HepG2 (cell line): Measurements from ENCODE around the gene VWA1. TPM values are rescaled to one million over a fixed set of nuclear protein-coding genes. Genes with fewer than 3 reads are reported as not detected.

Experiments used
- BORCS8-MEF2B ChIP-seq: sonication (generic); formaldehyde crosslinking; IDR thresholded peaks from 2 replicates; pipeline ENCODE4 v1.8.0; 2022; ENCODE audit warnings: mild to moderate bottlenecking, missing genetic modification reagents
- CBFB ChIP-seq: sonication (generic); formaldehyde crosslinking; IDR thresholded peaks from 2 replicates; pipeline ENCODE4 v1.4.0; 2020; ENCODE audit warnings: missing genetic modification reagents
- CBX1 ChIP-seq: IDR thresholded peaks from one replicate; pipeline ENCODE4 v1.6.1; 2016; ENCODE audit warnings: antibody characterized with exemption, low read depth
- CEBPB ChIP-seq: IDR thresholded peaks from 2 replicates; pipeline ENCODE4 v1.6.1; 2011; ENCODE audit warnings: low read depth, low read length, improper control_type of control experiment, borderline replicate concordance
- CEBPG ChIP-seq: IDR thresholded peaks from 2 replicates; pipeline ENCODE4 v1.6.1; 2016
- CHCHD3 ChIP-seq: sonication (generic); formaldehyde crosslinking; IDR thresholded peaks from 2 replicates; pipeline ENCODE4 v1.8.0; 2022; ENCODE audit warnings: mild to moderate bottlenecking, missing genetic modification reagents, moderate library complexity
- DR1 ChIP-seq: sonication (generic); formaldehyde crosslinking; IDR thresholded peaks from 2 replicates; pipeline ENCODE4 v1.8.0; 2021; ENCODE audit warnings: mild to moderate bottlenecking, missing genetic modification reagents, inconsistent platforms
- ISL2 ChIP-seq: sonication (generic); formaldehyde crosslinking; IDR thresholded peaks from 2 replicates; pipeline ENCODE4 v1.5.0; 2020; ENCODE audit warnings: missing genetic modification reagents
- KDM2A ChIP-seq: sonication (generic); formaldehyde crosslinking; IDR thresholded peaks from 2 replicates; pipeline ENCODE4 v1.4.0; 2020; ENCODE audit warnings: low read depth, missing genetic modification reagents, borderline replicate concordance
- NFE2L2 ChIP-seq: fragments of 150-350 bp; IDR thresholded peaks from 2 replicates; pipeline ENCODE4 v1.6.1; 2014; ENCODE audit warnings: low read length
- NONO ChIP-seq, 2 experiments: fragments of 450-650 bp in 1 of 2; sonication (generic) in 1 of 2; formaldehyde crosslinking in 1 of 2; IDR thresholded peaks in 1 of 2; conservative IDR thresholded peaks in 1 of 2; 2 replicates each; pipeline versions ENCODE4 v1.6.1 to v1.8.0; 2017 to 2022; ENCODE audit warnings: mild to moderate bottlenecking in 1 of 2, missing genetic modification reagents in 1 of 2, moderate library complexity in 1 of 2
- POLR2AphosphoS5 ChIP-seq: IDR thresholded peaks from 2 replicates; pipeline ENCODE4 v1.6.1; 2012; ENCODE audit warnings: low read depth, low read length
- PTBP1 ChIP-seq: fragments of 200-400 bp; formaldehyde crosslinking; IDR thresholded peaks from 2 replicates; pipeline ENCODE4 v1.6.1; 2018; ENCODE audit warnings: low read length, low read depth; ENCODE audit not compliant: poor library complexity, severe bottlenecking
- RBM22 ChIP-seq: fragments of 200-400 bp; formaldehyde crosslinking; optimal IDR thresholded peaks from 2 replicates; pipeline ENCODE3; 2017; ENCODE audit warnings: mild to moderate bottlenecking, low read length, moderate library complexity
- REPIN1 ChIP-seq: sonication (generic); formaldehyde crosslinking; IDR thresholded peaks from 2 replicates; pipeline ENCODE4 v1.8.0; 2022; ENCODE audit warnings: missing genetic modification reagents, low read depth, mild to moderate bottlenecking, borderline replicate concordance
- ZBTB21 ChIP-seq: sonication (generic); formaldehyde crosslinking; IDR thresholded peaks from 2 replicates; pipeline ENCODE4 v1.4.0; 2020; ENCODE audit warnings: missing genetic modification reagents
- ZFX ChIP-seq: sonication (generic); formaldehyde crosslinking; IDR thresholded peaks from 2 replicates; pipeline ENCODE4 v1.4.0; 2020; ENCODE audit warnings: mild to moderate bottlenecking, low read depth, missing genetic modification reagents, moderate library complexity
- ZNF230 ChIP-seq: sonication (generic); formaldehyde crosslinking; IDR thresholded peaks from 2 replicates; pipeline ENCODE4 v1.4.0; 2020; ENCODE audit warnings: mild to moderate bottlenecking, missing genetic modification reagents
- ZNF460 ChIP-seq: sonication (generic); formaldehyde crosslinking; IDR thresholded peaks from 2 replicates; pipeline ENCODE4 v1.5.1; 2020; ENCODE audit warnings: missing genetic modification reagents, mild to moderate bottlenecking, borderline replicate concordance
- ZNF674 ChIP-seq: sonication (generic); formaldehyde crosslinking; IDR thresholded peaks from 2 replicates; pipeline ENCODE4 v1.5.0; 2020; ENCODE audit warnings: low read depth, mild to moderate bottlenecking, missing genetic modification reagents
- ZNF878 ChIP-seq: sonication (generic); formaldehyde crosslinking; IDR thresholded peaks from 2 replicates; pipeline ENCODE4 v1.8.1; 2023; ENCODE audit warnings: mild to moderate bottlenecking, missing genetic modification reagents, moderate library complexity
- polyA plus RNA-seq, 8 experiments: library from polyadenylated mRNA; depleted of rRNA in 3 of 8; stranded (reverse) in 7 of 8; unstranded in 1 of 8; fragments of >200 nt; fragmentation: Illumina TruSeq in 4 of 8; extraction: Trizol in 4 of 8; gene quantifications; 2 replicates each; pipeline versions ENCODE4 v1.2.1 to v1.2.3, GENCODE V29; 2011 to 2016; ENCODE audit warnings: low read depth in 4 of 8, missing spikeins in 1 of 8, mixed read lengths in 1 of 8; ENCODE audit not compliant: insufficient read depth in 1 of 8
- total RNA-seq, 5 experiments: library from RNA; depleted of rRNA; stranded (reverse); fragments of >200 nt; fragmentation: Illumina TruSeq; extraction: Trizol; gene quantifications; 2 replicates each; pipeline ENCODE4 v1.2.3, GENCODE V29; 2016; ENCODE audit warnings: low read depth in 1 of 5
- TF ChIP-seq, protein P1 (sequence below): sonication (generic); formaldehyde crosslinking; IDR thresholded peaks from 2 replicates; pipeline ENCODE4 v1.5.0; 2020; ENCODE audit warnings: missing genetic modification reagents
- TF ChIP-seq, protein P2 (sequence below): sonication (generic); formaldehyde crosslinking; IDR thresholded peaks from 2 replicates; pipeline ENCODE4 v1.5.0; 2020; ENCODE audit warnings: mild to moderate bottlenecking, missing genetic modification reagents
- TF ChIP-seq, protein P3 (sequence below): sonication (generic); formaldehyde crosslinking; IDR thresholded peaks from 2 replicates; pipeline ENCODE4 v1.5.1; 2020; ENCODE audit warnings: missing genetic modification reagents, mild to moderate bottlenecking, borderline replicate concordance

VWA1 gene
- total and polyA plus RNA-seq, 2 of the 13 experiments (the other 11 are each of a cell fraction or from before 2014, with no cell fraction given) = 40.9 to 57.5 TPM

DNA sequence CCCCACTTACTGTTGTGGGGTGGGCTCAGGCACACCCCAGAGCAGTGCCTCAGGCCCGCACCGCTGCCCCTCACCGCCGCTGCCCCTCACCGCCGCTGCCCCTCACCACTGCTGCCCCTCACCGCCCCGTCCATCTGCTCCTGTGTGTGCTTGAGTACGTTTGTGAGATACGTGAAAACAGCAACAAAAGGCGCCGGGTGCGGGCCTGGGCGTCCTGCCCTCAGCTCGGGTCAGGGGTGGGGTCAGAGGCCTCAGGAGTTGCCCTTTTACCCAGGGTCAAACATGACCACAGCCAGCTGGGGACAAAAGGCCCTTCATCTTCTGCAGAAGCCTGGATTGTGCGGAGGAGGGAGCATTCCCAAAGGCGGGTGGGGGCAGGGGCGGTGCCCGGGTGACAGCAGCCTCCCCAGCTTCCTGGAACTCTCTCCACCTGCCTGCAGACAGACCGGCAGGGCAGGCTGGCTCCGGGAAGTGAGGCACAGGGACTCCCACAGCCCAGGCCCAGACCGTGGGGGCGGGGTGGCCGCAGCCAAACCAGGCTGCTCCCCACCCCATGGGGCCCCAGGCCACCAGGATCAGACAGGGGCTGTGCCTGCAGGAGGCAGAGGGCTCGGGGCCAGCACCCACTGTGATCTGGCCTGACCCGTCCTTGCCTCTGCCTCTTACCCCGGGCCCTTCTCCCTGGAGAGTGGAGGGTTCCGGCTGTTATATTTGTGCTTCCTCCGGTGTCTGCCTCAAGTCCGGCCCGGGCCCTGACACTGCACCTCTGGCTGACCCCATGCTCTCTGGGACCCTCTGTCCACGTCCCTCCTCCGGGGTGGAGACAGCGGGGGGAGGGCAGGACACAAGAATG is 2.3 kb upstream of the VWA1 start (continued):
- no peak for TF ChIP-seq CEBPB
- TF ChIP-seq ZNF230 (CRISPR knock-in tag) = no peak; the same call in 1 of the 2 replicates
- TF ChIP-seq CHCHD3 (CRISPR knock-in tag) = no peak
- TF ChIP-seq ISL2 (CRISPR knock-in tag) = peak; percentile 81
- TF ChIP-seq DR1 (CRISPR knock-in tag) = no peak; the same call in 1 of the 2 replicates
- no peak for TF ChIP-seq ZBTB21 (CRISPR knock-in tag)
- TF ChIP-seq RBM22 = no peak
- 0 out of 2 replicates have a peak, but pooled peaks have one; percentile 33 for TF ChIP-seq ZNF674 (CRISPR knock-in tag)
- TF ChIP-seq KDM2A (CRISPR knock-in tag) = peak; percentile 66; the same call in 1 of the 2 replicates
- TF ChIP-seq, protein P1, sequence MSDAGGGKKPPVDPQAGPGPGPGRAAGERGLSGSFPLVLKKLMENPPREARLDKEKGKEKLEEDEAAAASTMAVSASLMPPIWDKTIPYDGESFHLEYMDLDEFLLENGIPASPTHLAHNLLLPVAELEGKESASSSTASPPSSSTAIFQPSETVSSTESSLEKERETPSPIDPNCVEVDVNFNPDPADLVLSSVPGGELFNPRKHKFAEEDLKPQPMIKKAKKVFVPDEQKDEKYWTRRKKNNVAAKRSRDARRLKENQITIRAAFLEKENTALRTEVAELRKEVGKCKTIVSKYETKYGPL (CRISPR knock-in tag) = no peak
- TF ChIP-seq POLR2AphosphoS5 = peak; percentile 44; the same call in 1 of the 2 replicates
- TF ChIP-seq, protein P2, sequence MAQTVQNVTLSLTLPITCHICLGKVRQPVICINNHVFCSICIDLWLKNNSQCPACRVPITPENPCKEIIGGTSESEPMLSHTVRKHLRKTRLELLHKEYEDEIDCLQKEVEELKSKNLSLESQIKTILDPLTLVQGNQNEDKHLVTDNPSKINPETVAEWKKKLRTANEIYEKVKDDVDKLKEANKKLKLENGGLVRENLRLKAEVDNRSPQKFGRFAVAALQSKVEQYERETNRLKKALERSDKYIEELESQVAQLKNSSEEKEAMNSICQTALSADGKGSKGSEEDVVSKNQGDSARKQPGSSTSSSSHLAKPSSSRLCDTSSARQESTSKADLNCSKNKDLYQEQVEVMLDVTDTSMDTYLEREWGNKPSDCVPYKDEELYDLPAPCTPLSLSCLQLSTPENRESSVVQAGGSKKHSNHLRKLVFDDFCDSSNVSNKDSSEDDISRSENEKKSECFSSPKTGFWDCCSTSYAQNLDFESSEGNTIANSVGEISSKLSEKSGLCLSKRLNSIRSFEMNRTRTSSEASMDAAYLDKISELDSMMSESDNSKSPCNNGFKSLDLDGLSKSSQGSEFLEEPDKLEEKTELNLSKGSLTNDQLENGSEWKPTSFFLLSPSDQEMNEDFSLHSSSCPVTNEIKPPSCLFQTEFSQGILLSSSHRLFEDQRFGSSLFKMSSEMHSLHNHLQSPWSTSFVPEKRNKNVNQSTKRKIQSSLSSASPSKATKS (CRISPR knock-in tag) = no peak; the same call in 1 of the 2 replicates
- peak; percentile 87 for TF ChIP-seq ZFX (CRISPR knock-in tag)
- peak; percentile 88; the same call in 1 of the 2 replicates for TF ChIP-seq CBFB (CRISPR knock-in tag)
- TF ChIP-seq CBX1 = no peak
- no peak for TF ChIP-seq ZNF878 (CRISPR knock-in tag)
- no peak for TF ChIP-seq BORCS8-MEF2B (CRISPR knock-in tag)
- TF ChIP-seq, protein P3, sequence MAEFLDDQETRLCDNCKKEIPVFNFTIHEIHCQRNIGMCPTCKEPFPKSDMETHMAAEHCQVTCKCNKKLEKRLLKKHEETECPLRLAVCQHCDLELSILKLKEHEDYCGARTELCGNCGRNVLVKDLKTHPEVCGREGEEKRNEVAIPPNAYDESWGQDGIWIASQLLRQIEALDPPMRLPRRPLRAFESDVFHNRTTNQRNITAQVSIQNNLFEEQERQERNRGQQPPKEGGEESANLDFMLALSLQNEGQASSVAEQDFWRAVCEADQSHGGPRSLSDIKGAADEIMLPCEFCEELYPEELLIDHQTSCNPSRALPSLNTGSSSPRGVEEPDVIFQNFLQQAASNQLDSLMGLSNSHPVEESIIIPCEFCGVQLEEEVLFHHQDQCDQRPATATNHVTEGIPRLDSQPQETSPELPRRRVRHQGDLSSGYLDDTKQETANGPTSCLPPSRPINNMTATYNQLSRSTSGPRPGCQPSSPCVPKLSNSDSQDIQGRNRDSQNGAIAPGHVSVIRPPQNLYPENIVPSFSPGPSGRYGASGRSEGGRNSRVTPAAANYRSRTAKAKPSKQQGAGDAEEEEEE = no peak
- TF ChIP-seq PTBP1 = peak; percentile 20
- no peak for TF ChIP-seq NONO (IDR thresholded peaks at IDR 0.05)
- TF ChIP-seq NONO (CRISPR knock-in tag; conservative IDR thresholded peaks at IDR 0.05) = peak; percentile 61; the same call in 1 of the 2 replicates
- TF ChIP-seq REPIN1 (CRISPR knock-in tag) = peak; percentile 91
- peak; percentile 32; the same call in 1 of the 2 replicates for TF ChIP-seq CEBPG (CRISPR knock-in tag)
- TF ChIP-seq ZNF460 (CRISPR knock-in tag) = no peak
- TF ChIP-seq NFE2L2 = no peak
